Parathyroid adenoma (tissue), 2 donors: ENCODE data around the gene EMCN.
"Not testable (repeated sequence)": the region's sequence is repeated elsewhere in the genome, so short reads cannot be mapped to it uniquely, and the experiment has no call there.

Source experiments
- H2AFZ ChIP-seq: fragments of 300-600 bp; sonication (generic); one replicate; pipeline ENCODE4 v1.7.0; 2017; ENCODE audit warnings: antibody characterized with exemption, mild to moderate bottlenecking
- H3K27ac ChIP-seq: fragments of 300-600 bp; sonication (generic); one replicate; pipeline ENCODE4 v1.7.0; 2017
- H3K27me3 ChIP-seq: fragments of 300-600 bp; sonication (generic); one replicate; pipeline ENCODE4 v1.7.0; 2017; ENCODE audit warnings: low read length; ENCODE audit not compliant: control insufficient read depth, insufficient read depth
- H3K36me3 ChIP-seq: fragments of 300-600 bp; sonication (generic); one replicate; pipeline ENCODE4 v1.7.0; 2017; ENCODE audit warnings: low read length; ENCODE audit not compliant: control insufficient read depth, insufficient read depth
- H3K4me1 ChIP-seq: fragments of 300-600 bp; sonication (generic); one replicate; pipeline ENCODE4 v1.7.0; 2017; ENCODE audit warnings: control low read depth
- H3K4me2 ChIP-seq: fragments of 300-600 bp; sonication (generic); one replicate; pipeline ENCODE4 v1.7.0; 2017; ENCODE audit warnings: low read length
- H3K4me3 ChIP-seq: fragments of 300-600 bp; sonication (generic); one replicate; pipeline ENCODE4 v1.7.0; 2017; ENCODE audit warnings: low read depth, low read length
- H3K79me2 ChIP-seq: fragments of 300-600 bp; sonication (generic); one replicate; pipeline ENCODE4 v1.7.0; 2017; ENCODE audit warnings: control low read depth
- H3K9ac ChIP-seq: fragments of 300-600 bp; sonication (generic); one replicate; pipeline ENCODE4 v1.7.0; 2017; ENCODE audit warnings: mild to moderate bottlenecking
- H3K9me3 ChIP-seq: fragments of 300-600 bp; sonication (generic); one replicate; pipeline ENCODE4 v1.7.0; 2017; ENCODE audit warnings: low read length; ENCODE audit not compliant: control insufficient read depth
- CTCF ChIP-seq: fragments of 300-600 bp; sonication (generic); IDR thresholded peaks from one replicate; pipeline ENCODE4 v1.7.0; 2017; ENCODE audit warnings: antibody characterized with exemption, mild to moderate bottlenecking
- donor health status: primary hyperparathyroidism.

EMCN gene

GRCh38 chr4:100361336-100361735 is 156.5 kb downstream of the EMCN start:
- no peak for TF ChIP-seq CTCF
- Histone ChIP-seq H2AFZ (no peak overlapping the region), H3K4me2 (no peak overlapping the region), H3K27me3 (no peaks in the 10 kb centered on the region), H3K79me2 (no peaks in the 10 kb centered on the region), H3K9ac (no peak overlapping the region), H3K27ac (no peak overlapping the region), H3K36me3 (no peaks in the 10 kb centered on the region), H3K4me3 (no peak overlapping the region), H3K9me3 (no peaks in the 10 kb centered on the region), H3K4me1 (no peaks in the 10 kb centered on the region)

- Histone ChIP-seq H3K4me1 (no peaks in the 10 kb centered on the region), H3K4me3 (no peak overlapping the region), H3K27me3 (no peaks in the 10 kb centered on the region), H2AFZ (no peak overlapping the region), H3K9me3 (no peaks in the 10 kb centered on the region), H3K4me2 (no peak overlapping the region), H3K27ac (no peak overlapping the region), H3K79me2 (no peaks in the 10 kb centered on the region), H3K36me3 (no peaks in the 10 kb centered on the region), H3K9ac (no peak overlapping the region)
- TF ChIP-seq CTCF, result no peak
Observed at GRCh38 chr4:100360211-100360610, 157.6 kb downstream of the EMCN start.

- TF ChIP-seq CTCF, result no peak
- H3K4me1 ChIP-seq, result no peaks in the 10 kb centered on the region
- no peak overlapping the region for H3K4me3 ChIP-seq
- H3K79me2 ChIP-seq, result no peaks in the 10 kb centered on the region
- H3K9ac ChIP-seq, result no peak overlapping the region
- H3K4me2 ChIP-seq, result no peak overlapping the region
- H3K9me3 ChIP-seq, result no peaks in the 10 kb centered on the region
- H3K27ac ChIP-seq, result no peak overlapping the region
- H3K36me3 ChIP-seq, result no peaks in the 10 kb centered on the region
- no peaks in the 10 kb centered on the region for H3K27me3 ChIP-seq
- no peak overlapping the region for H2AFZ ChIP-seq
Observed at GRCh38 chr4:100359441-100359840, 158.4 kb downstream of the EMCN start.

GRCh38 chr4:100357542-100357941 is 160.3 kb downstream of the EMCN start:
- H3K9me3 ChIP-seq, result no peaks in the 10 kb centered on the region
- no peak overlapping the region for H3K27ac ChIP-seq
- H3K9ac ChIP-seq, result no peak overlapping the region
- no peak overlapping the region for H3K4me3 ChIP-seq
- H3K79me2 ChIP-seq, result no peaks in the 10 kb centered on the region
- H3K4me2 ChIP-seq, result no peak overlapping the region
- no peaks in the 10 kb centered on the region for H3K27me3 ChIP-seq
- H3K36me3 ChIP-seq, result no peaks in the 10 kb centered on the region
- no peaks in the 10 kb centered on the region for H3K4me1 ChIP-seq
- no peak overlapping the region for H2AFZ ChIP-seq
- TF ChIP-seq CTCF, result no peak

- no peaks in the 10 kb centered on the region for H3K79me2 ChIP-seq
- no peaks in the 10 kb centered on the region for H3K27me3 ChIP-seq
- H3K9ac ChIP-seq, result no peak overlapping the region
- H3K9me3 ChIP-seq, result no peaks in the 10 kb centered on the region
- H3K4me3 ChIP-seq, result no peak overlapping the region
- H3K4me2 ChIP-seq, result no peak overlapping the region
- H3K27ac ChIP-seq, result no peak overlapping the region
- TF ChIP-seq CTCF, result no peak
- no peak overlapping the region for H2AFZ ChIP-seq
- H3K36me3 ChIP-seq, result no peaks in the 10 kb centered on the region
- H3K4me1 ChIP-seq, result no peaks in the 10 kb centered on the region
Observed at GRCh38 chr4:100356172-100356571, 161.7 kb downstream of the EMCN start.

GRCh38 chr4:100352352-100352751 is 165.5 kb downstream of the EMCN start:
- H3K4me3 ChIP-seq, H3K4me2 ChIP-seq, H3K9ac ChIP-seq, H3K9me3 ChIP-seq, H2AFZ ChIP-seq, H3K36me3 ChIP-seq, H3K4me1 ChIP-seq, H3K79me2 ChIP-seq, H3K27me3 ChIP-seq, H3K27ac ChIP-seq: not testable (repeated sequence)
